ENCODE results near the gene MACIR.

MACIR gene

DNA sequence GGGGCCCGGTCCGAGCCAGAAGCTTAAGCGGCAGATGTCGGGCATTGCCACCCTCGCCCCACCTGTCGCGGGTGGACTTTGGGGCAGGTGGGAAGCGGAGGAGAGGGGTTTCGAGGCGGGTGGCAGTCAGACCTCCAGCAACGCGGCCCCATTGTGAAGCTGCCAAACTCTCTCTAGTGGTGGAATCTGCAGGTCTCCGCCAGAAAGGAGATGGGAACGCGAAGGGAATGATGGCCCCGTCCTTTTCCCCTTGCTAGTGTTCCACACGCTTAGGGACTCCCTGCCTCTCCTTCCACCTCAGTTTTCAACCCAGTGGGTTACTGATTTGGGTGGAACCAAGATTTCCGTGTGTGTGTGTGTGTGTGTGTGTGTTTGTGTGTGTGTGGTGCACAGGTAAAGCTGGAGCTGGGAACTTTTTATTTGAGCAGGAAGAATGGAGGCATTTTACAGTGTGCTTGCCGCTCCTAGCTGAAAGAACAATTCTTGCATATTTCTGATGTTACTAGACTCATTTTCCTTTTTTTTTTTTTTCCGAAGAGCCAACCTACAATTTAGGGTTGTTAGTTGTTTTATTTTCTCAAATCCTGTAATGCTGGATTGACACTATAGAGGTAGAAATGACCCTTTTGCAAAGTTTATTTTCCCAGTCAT is 1.3 kb downstream of the MACIR start:
- peak overlapping the region; percentile 97 for H3K4me3 Mint-ChIP-seq

DNA sequence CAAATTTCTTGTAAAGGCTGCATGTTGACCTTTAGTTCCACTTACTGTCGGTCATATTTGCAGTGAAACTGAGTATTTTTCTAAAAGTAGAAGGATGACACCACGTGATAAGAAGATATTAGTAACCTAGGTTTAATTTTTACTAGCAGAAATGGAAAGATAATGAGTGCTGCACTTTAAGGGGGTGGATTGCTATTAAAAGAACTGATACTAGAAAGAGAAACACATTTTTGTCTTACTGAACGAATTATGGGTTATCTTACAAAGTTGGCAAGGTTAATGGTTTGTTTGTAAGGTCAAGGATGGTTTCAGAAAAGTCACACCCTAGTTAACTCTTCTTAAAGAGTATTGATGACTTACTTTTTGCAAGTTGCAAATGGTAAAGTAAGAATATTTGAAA is 2.4 kb downstream of the MACIR start:
- Mint-ChIP-seq H3K27me3 (ENCODE audit: low read depth) (peaks cover 6% of the 10 kb centered on the region), H3K4me1 (ENCODE audit: low read depth) (peaks cover 29% of the 10 kb centered on the region), H3K27ac (no peak overlapping the region), H3K36me3 (ENCODE audit: low read depth) (no peaks in the 10 kb centered on the region), H3K9me3 (no peaks in the 10 kb centered on the region), H3K4me3 (peak overlapping the region; percentile 49)
- no peak for DNase-seq (ENCODE audit: low spot score)

More for the DNA sequence above, 1.3 kb downstream of the MACIR start:
- Mint-ChIP-seq H3K27ac (peak overlapping the region; percentile 80), H3K27me3 (ENCODE audit: low read depth) (peaks cover 12% of the 10 kb centered on the region), H3K4me1 (ENCODE audit: low read depth) (peaks cover 29% of the 10 kb centered on the region), H3K36me3 (ENCODE audit: low read depth) (no peaks in the 10 kb centered on the region), H3K9me3 (no peaks in the 10 kb centered on the region)
- no peak for DNase-seq (ENCODE audit: low spot score)

DNA sequence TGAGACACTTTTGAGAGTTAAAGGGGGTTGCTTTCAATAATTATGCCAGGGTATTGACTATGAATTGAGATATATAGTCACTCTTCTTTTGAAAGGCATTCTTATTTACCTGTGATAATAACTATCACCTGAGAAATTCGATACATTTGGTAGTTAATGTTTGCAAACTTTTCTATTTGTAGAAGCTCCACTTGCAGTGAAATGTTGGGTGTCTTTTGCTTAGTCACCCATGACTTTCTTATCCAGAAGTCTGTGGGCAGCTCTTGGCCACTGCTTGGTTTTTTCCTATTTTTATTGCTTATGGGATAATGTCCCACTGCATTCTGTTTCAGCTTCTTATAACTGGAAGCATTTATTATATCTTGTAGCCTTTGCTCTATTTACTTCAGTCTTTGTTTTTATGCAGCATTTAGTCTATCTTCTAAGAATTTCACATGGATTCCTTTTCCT is 3.9 kb downstream of the MACIR start:
- no peak for DNase-seq (ENCODE audit: low spot score)
- Mint-ChIP-seq H3K27ac (no peak overlapping the region), H3K4me1 (ENCODE audit: low read depth) (peaks cover 29% of the 10 kb centered on the region), H3K4me3 (no peak overlapping the region), H3K9me3 (no peaks in the 10 kb centered on the region), H3K36me3 (ENCODE audit: low read depth) (peaks cover 2% of the 10 kb centered on the region), H3K27me3 (ENCODE audit: low read depth) (peaks cover 2% of the 10 kb centered on the region)

DNA sequence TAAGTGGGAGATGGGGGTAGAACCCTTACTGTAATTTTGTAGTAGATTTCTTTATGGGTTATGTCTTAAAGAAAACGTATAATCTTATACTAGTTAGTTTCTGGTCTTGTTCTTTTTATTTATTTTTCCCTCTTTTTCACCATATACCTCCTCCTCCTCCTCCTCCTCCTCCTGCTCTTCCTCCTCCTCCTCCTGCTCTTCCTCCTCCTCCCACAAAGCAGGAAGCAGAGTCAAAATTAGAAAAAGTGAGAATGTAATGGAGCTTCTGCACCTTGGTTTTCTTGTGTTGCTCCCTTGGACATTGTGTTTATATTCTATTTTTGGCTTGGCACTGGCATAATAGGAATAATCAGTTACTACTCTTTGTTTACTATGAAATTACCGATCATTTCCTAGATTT is 4.5 kb downstream of the MACIR start:
- Mint-ChIP-seq H3K27me3 (ENCODE audit: low read depth) (peaks cover 2% of the 10 kb centered on the region), H3K4me3 (no peak overlapping the region), H3K9me3 (no peaks in the 10 kb centered on the region), H3K4me1 (ENCODE audit: low read depth) (peaks cover 29% of the 10 kb centered on the region), H3K36me3 (ENCODE audit: low read depth) (peaks cover 2% of the 10 kb centered on the region), H3K27ac (no peak overlapping the region)
- no peak for DNase-seq (ENCODE audit: low spot score)

DNA sequence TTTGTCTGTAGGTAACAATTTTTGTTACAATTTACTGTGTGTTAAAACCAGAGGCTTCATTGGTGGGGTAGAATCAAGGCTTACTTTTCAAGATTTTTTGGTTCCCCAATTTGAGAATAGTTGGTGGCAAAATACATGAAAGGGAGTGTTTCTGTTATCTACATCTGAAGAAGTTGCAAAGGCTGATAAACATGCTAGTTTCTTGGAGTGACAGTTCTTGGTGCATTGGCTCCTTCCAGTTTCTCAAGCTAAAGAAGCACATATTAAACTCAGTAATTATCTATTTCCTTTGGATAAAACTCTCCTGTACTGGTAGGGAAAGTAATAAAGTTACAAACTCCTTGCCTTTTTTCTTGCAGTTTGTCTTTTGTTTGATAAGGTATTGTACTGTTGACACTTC is 5.9 kb downstream of the MACIR start:
- Mint-ChIP-seq H3K36me3 (ENCODE audit: low read depth) (peaks cover 2% of the 10 kb centered on the region), H3K27me3 (ENCODE audit: low read depth) (peaks cover 2% of the 10 kb centered on the region), H3K27ac (no peak overlapping the region), H3K9me3 (no peaks in the 10 kb centered on the region), H3K4me1 (ENCODE audit: low read depth) (peaks cover 26% of the 10 kb centered on the region), H3K4me3 (no peak overlapping the region)
- no peak for DNase-seq (ENCODE audit: low spot score)

DNA sequence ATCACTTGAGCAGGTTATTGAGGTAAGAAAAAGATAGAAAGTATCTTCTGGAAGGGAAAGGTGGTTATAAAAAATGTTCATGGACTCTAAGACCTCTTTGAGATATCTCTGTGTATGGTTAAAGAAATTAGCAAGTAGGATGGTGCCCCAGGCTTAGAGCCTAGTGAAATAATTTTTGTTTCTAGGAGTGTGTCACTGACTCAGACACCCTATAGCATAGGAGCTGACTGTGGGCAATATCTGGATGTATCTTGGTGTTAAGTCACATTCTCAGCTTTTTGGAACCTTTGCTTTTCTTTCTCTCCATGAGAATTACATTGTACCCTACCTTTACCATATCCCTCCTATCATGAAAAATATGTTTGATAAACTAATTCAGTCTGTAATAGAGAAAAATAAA is 12.0 kb downstream of the MACIR start:
- Mint-ChIP-seq H3K27me3 (ENCODE audit: low read depth) (no peaks in the 10 kb centered on the region), H3K9me3 (no peaks in the 10 kb centered on the region), H3K36me3 (ENCODE audit: low read depth) (peaks cover 4% of the 10 kb centered on the region), H3K27ac (no peak overlapping the region), H3K4me1 (ENCODE audit: low read depth) (peaks cover 20% of the 10 kb centered on the region), H3K4me3 (no peak overlapping the region)
- DNase-seq (ENCODE audit: low spot score) = no peak

DNA sequence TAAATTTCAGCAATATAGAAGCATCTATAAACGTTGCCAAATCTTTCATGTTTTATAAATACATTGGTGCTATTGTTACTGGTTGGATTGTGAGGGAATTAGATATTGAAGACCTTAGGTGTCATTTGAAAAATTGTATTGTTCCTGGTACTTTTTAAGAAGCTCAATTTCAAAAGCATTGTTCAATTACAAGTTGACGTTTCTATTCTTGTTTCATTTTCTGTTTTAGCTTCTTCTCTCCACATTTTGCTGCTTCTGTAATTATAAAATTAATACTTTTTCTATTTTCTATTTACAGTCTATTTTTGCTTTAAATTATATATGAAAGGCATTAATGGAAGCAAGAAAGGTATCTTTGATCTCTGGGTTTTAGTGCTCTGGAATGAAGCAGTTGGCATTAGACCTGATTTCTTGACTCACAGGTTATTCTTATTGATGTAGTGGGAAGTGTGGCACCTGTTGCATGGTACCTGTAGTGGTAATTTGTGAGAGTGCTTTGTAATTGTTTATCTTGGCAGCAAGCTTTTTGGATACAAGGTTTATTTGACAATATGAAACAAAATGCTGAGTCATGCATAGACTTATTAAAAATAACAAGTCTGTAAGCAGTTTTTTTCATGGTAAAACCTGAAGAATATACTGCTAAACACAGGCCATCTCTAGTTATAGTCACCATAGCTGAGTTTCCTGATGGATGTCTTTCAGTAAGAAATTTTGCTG is 13.2 kb downstream of the MACIR start:
- H3K4me3 Mint-ChIP-seq = peak overlapping the region; percentile 55
- H3K9me3 Mint-ChIP-seq = no peaks in the 10 kb centered on the region
- peaks cover 20% of the 10 kb centered on the region for H3K4me1 Mint-ChIP-seq (ENCODE audit: low read depth)
- no peaks in the 10 kb centered on the region for H3K27me3 Mint-ChIP-seq (ENCODE audit: low read depth)
- H3K36me3 Mint-ChIP-seq (ENCODE audit: low read depth) = peaks cover 13% of the 10 kb centered on the region
- H3K27ac Mint-ChIP-seq = peak overlapping the region; percentile 28
- no peak for DNase-seq (ENCODE audit: low spot score)

DNA sequence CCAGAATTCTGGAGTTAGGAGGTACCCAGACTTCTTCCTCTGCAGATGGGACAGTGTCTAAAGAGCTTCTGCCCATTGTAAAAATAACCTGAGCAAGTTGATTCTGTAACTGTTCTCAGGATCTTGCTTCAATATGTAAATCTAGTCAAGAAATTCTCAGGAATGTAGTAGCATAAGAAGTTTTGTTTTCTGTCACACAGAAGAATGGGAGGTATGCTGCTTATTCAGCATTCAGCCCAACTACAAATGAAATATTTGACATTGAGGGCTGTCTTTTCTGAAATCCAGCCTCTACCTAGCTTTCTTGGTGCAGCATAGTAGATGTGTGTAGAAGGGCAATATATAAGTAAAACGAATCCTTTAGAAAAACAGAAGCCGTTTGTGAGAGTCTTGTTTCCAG is 13.8 kb downstream of the MACIR start:
- peaks cover 11% of the 10 kb centered on the region for H3K36me3 Mint-ChIP-seq (ENCODE audit: low read depth)

DNA sequence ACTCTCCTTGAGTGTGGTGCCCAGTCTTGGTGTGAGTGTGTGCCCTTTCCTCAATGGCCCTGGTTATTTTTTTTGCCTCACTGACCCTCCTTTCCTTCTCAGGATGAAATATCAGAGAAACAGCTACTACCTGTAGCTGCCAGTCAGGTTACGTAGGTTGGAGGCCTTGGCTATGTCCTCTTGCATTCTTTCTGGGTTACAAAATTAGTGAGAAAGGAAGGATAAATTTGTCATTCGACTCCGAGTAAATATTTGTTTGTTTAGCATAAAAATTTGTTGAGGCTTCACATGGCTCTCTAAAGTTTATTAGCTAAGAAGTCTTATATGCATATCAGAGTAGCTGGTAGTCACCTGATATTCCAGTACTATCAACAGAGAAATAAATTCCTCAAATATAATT is 15.4 kb downstream of the MACIR start:
- Mint-ChIP-seq H3K27ac (no peak overlapping the region), H3K36me3 (ENCODE audit: low read depth) (peaks cover 11% of the 10 kb centered on the region), H3K4me1 (ENCODE audit: low read depth) (peaks cover 20% of the 10 kb centered on the region), H3K9me3 (no peaks in the 10 kb centered on the region), H3K4me3 (no peak overlapping the region), H3K27me3 (ENCODE audit: low read depth) (no peaks in the 10 kb centered on the region)
- no peak for DNase-seq (ENCODE audit: low spot score)

More for the DNA sequence above, 13.8 kb downstream of the MACIR start:
- H3K9me3 Mint-ChIP-seq = no peaks in the 10 kb centered on the region
- no peak overlapping the region for H3K4me3 Mint-ChIP-seq
- H3K27ac Mint-ChIP-seq = no peak overlapping the region
- H3K27me3 Mint-ChIP-seq (ENCODE audit: low read depth) = no peaks in the 10 kb centered on the region
- peaks cover 20% of the 10 kb centered on the region for H3K4me1 Mint-ChIP-seq (ENCODE audit: low read depth)
- no peak for DNase-seq (ENCODE audit: low spot score)

DNA sequence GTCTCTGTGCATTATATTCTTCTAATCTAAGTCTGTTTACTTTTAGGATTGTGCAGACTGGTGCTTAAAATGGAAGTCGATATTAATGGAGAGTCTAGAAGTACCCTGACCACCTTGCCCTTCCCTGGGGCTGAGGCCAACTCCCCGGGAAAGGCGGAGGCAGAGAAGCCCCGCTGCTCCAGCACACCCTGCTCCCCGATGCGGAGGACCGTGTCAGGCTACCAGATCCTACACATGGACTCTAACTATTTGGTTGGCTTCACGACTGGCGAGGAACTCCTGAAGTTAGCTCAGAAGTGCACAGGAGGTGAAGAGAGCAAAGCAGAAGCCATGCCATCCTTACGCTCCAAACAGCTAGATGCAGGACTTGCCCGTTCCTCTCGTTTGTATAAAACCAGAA is 17.3 kb downstream of the MACIR start:
- DNase-seq (ENCODE audit: low spot score) = no peak
- Mint-ChIP-seq H3K4me3 (no peak overlapping the region), H3K27ac (no peak overlapping the region), H3K9me3 (no peaks in the 10 kb centered on the region), H3K36me3 (ENCODE audit: low read depth) (peaks cover 11% of the 10 kb centered on the region), H3K27me3 (ENCODE audit: low read depth) (no peaks in the 10 kb centered on the region), H3K4me1 (ENCODE audit: low read depth) (peaks cover 12% of the 10 kb centered on the region)

DNA sequence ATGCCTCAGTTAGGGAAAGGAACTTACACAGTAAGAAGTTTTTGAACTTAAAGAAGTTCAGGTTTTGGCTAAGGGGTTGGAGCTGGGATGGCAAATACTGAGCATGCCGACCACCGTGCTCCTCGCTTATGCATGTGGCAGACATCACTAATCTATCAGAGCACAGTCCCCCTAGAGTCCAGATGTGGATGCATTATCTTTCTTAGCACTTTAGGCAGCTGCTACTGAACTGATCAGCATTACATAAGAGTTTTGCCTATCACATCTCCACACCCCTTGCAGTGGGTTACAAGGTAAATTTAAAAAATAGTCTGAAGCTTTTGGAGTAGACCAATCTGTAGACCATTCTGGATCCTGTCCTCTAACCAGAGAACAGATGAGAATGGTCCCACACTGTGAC is 22.4 kb downstream of the MACIR start:
- H3K36me3 Mint-ChIP-seq (ENCODE audit: low read depth) = peaks cover 6% of the 10 kb centered on the region
- DNase-seq (ENCODE audit: low spot score) = no peak

DNA sequence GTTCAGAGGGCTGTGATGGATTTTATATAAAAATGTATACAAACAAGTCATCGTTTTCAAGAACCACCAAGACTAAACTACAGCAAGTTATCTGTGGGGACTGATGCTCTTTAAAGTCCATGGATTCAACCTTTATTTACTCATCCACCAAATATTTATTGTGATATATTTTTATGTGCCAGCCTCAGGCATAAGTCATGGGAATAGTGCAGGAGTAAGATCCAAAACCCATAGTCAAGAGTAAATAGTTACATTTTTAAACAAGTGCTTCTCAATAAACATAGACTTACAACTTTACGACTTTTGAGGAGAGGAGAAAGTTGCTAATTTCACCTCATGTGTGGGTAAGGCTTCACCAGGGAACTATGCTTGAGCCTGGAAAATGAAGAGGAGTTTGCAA is 24.6 kb downstream of the MACIR start:
- Mint-ChIP-seq H3K27me3 (ENCODE audit: low read depth) (no peaks in the 10 kb centered on the region), H3K36me3 (ENCODE audit: low read depth) (no peaks in the 10 kb centered on the region)
- DNase-seq (ENCODE audit: low spot score) = no peak

More for the DNA sequence above, 22.4 kb downstream of the MACIR start:
- no peaks in the 10 kb centered on the region for H3K27me3 Mint-ChIP-seq (ENCODE audit: low read depth)
- no peak overlapping the region for H3K27ac Mint-ChIP-seq
- no peak overlapping the region for H3K4me3 Mint-ChIP-seq
- no peaks in the 10 kb centered on the region for H3K4me1 Mint-ChIP-seq (ENCODE audit: low read depth)
- no peaks in the 10 kb centered on the region for H3K9me3 Mint-ChIP-seq

DNA sequence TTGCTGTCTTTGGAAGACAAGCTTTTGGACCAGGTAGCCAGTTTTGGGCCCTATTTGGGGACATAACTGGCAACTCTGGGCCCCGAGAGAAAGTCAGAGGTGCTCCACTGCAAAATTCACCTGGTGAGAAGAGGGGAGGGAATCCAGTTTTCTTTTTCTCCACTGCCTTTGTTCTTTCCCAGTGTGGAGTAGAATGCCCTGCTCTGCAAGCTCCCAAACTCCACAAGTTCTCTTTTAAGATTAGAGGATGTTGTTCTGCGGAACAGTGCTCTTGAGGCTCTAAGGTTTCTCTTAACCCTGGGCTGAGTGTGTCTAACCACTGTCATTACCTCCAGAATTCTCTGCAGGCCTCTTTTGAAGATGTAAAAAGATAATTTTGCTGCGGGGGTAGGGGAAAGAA is 25.3 kb downstream of the MACIR start:
- Mint-ChIP-seq H3K4me1 (ENCODE audit: low read depth) (no peaks in the 10 kb centered on the region), H3K4me3 (no peak overlapping the region), H3K9me3 (no peaks in the 10 kb centered on the region), H3K27ac (no peak overlapping the region), H3K27me3 (ENCODE audit: low read depth) (no peaks in the 10 kb centered on the region), H3K36me3 (ENCODE audit: low read depth) (no peaks in the 10 kb centered on the region)
- no peak for DNase-seq (ENCODE audit: low spot score)

More for the DNA sequence above, 24.6 kb downstream of the MACIR start:
- no peak overlapping the region for H3K4me3 Mint-ChIP-seq
- no peaks in the 10 kb centered on the region for H3K9me3 Mint-ChIP-seq
- no peak overlapping the region for H3K27ac Mint-ChIP-seq
- H3K4me1 Mint-ChIP-seq (ENCODE audit: low read depth) = no peaks in the 10 kb centered on the region

DNA sequence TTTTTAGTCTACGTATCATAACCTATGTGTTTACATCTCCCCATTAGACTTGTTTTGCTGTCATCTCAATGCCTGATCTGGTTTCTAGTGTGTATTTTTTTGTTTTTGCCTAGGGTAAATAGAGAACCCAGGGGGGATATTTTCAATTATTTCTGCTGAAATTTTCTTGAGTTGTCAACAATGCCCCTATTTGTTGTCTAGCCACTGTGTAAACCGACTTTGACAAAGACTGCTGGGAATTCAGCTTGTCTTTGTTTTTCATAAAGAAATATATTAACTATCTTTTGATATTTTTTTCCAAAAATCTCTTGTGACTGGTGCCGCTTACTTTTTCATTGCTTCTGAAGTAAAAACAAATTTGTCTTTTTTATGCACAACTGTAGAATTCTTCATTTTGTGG is 28.1 kb downstream of the MACIR start:
- DNase-seq (ENCODE audit: low spot score) = no peak
- Mint-ChIP-seq H3K36me3 (ENCODE audit: low read depth) (no peaks in the 10 kb centered on the region), H3K27ac (no peak overlapping the region), H3K4me3 (no peak overlapping the region), H3K27me3 (ENCODE audit: low read depth) (no peaks in the 10 kb centered on the region), H3K4me1 (ENCODE audit: low read depth) (no peaks in the 10 kb centered on the region), H3K9me3 (no peaks in the 10 kb centered on the region)
